Liver (tissue), 9 donors: ENCODE measurements around the gene SESN1. TPM values are rescaled to one million over a fixed set of nuclear protein-coding genes. Genes with fewer than 3 reads are reported as not detected.

Experiments
- DNase-seq: peaks from one replicate; pipeline ENCODE4 v3.0.0-alpha.2; 2017; ENCODE audit warnings: low spot score
- H3K27ac ChIP-seq, 2 donors: one replicate each; pipeline ENCODE4 v1.7.0; 2013; ENCODE audit warnings: inconsistent platforms in 2 of 2, low read length in 2 of 2, control low read depth in 1 of 2, low read depth in 1 of 2, mild to moderate bottlenecking in 1 of 2
- H3K27me3 ChIP-seq, 4 donors: one replicate each; pipeline versions ENCODE4 v1.6.1 to v1.7.0; 2013; ENCODE audit warnings: low read length in 3 of 4, inconsistent platforms in 1 of 4, mild to moderate bottlenecking in 1 of 4, moderate library complexity in 1 of 4; ENCODE audit not compliant: control insufficient read depth in 4 of 4, insufficient read depth in 4 of 4
- H3K36me3 ChIP-seq, 4 donors: one replicate each; pipeline versions ENCODE4 v1.6.1 to v1.7.0; 2013; ENCODE audit warnings: low read length in 3 of 4, mild to moderate bottlenecking in 3 of 4, low read depth in 1 of 4, moderate library complexity in 1 of 4; ENCODE audit not compliant: control insufficient read depth in 4 of 4, insufficient read depth in 3 of 4
- H3K4me1 ChIP-seq, 4 donors: one replicate each; pipeline versions ENCODE4 v1.6.1 to v1.7.0; 2013; ENCODE audit warnings: low read length in 3 of 4, mild to moderate bottlenecking in 3 of 4, moderate library complexity in 1 of 4; ENCODE audit not compliant: control insufficient read depth in 4 of 4, insufficient read depth in 4 of 4
- H3K4me3 ChIP-seq, 3 donors: one replicate each; pipeline versions ENCODE4 v1.6.1 to v1.7.0; 2013; ENCODE audit warnings: low read length in 3 of 3, control low read depth in 1 of 3, low read depth in 1 of 3, mild to moderate bottlenecking in 1 of 3
- H3K9ac ChIP-seq, 2 donors: one replicate each; pipeline ENCODE4 v1.7.0; 2013; ENCODE audit warnings: low read length in 2 of 2, mild to moderate bottlenecking in 2 of 2, moderate library complexity in 2 of 2, control low read depth in 1 of 2, low read depth in 1 of 2
- H3K9me3 ChIP-seq, 4 donors: one replicate each; pipeline versions ENCODE4 v1.6.1 to v1.7.0; 2013; ENCODE audit warnings: low read length in 3 of 4; ENCODE audit not compliant: control insufficient read depth in 4 of 4
- ATF3 ChIP-seq: IDR thresholded peaks from 2 replicates; pipeline ENCODE4 v1.6.1; 2016; ENCODE audit warnings: antibody characterized with exemption
- FOXA2 ChIP-seq: IDR thresholded peaks from 2 replicates; pipeline ENCODE4 v1.6.1; 2016; ENCODE audit warnings: antibody characterized with exemption
- HNF4A ChIP-seq, 2 donors: conservative IDR thresholded peaks; 2 replicates each; pipeline ENCODE4 v1.6.1; 2016; ENCODE audit warnings: antibody characterized with exemption in 2 of 2, mild to moderate bottlenecking in 2 of 2
- HNF4G ChIP-seq: IDR thresholded peaks from 2 replicates; pipeline ENCODE4 v1.6.1; 2016; ENCODE audit warnings: antibody characterized with exemption
- JUND ChIP-seq, 2 donors: IDR thresholded peaks; 2 replicates each; pipeline ENCODE4 v1.6.1; 2016; ENCODE audit warnings: antibody characterized with exemption in 2 of 2
- MAX ChIP-seq: IDR thresholded peaks from 2 replicates; pipeline ENCODE4 v1.6.1; 2016; ENCODE audit warnings: antibody characterized with exemption
- NR2F2 ChIP-seq: IDR thresholded peaks from 2 replicates; pipeline ENCODE4 v1.6.1; 2016; ENCODE audit warnings: antibody characterized with exemption
- RAD21 ChIP-seq, 2 donors: IDR thresholded peaks; 2 replicates each; pipeline ENCODE4 v1.6.1; 2016; ENCODE audit warnings: antibody characterized with exemption in 2 of 2, mild to moderate bottlenecking in 2 of 2
- SP1 ChIP-seq: IDR thresholded peaks from 2 replicates; pipeline ENCODE4 v1.6.1; 2018; ENCODE audit warnings: antibody characterized with exemption, mild to moderate bottlenecking
- TAF1 ChIP-seq: conservative IDR thresholded peaks from 2 replicates; pipeline ENCODE4 v1.6.1; 2016; ENCODE audit warnings: antibody characterized with exemption, mild to moderate bottlenecking
- YY1 ChIP-seq: IDR thresholded peaks from 2 replicates; pipeline ENCODE4 v1.6.1; 2016; ENCODE audit warnings: antibody characterized with exemption, mild to moderate bottlenecking
- ZBTB33 ChIP-seq: IDR thresholded peaks from 2 replicates; pipeline ENCODE4 v1.6.1; 2016; ENCODE audit warnings: antibody characterized with exemption
- WGBS: extraction: QIAGEN DNeasy Blood & Tissue Kit; methylation state at CpG from one replicate; pipeline ENCODE4 v1.1.7; 2013; 5-methylcytosine and 5-hydroxymethylcytosine counted together
- polyA plus RNA-seq, 2 donors: library from polyadenylated mRNA; stranded (reverse) in 1 of 2; unstranded in 1 of 2; fragments of 200-250 nt in 1 of 2; fragments of >200 nt in 1 of 2; fragmentation: Nextera tagmentation in 1 of 2; extraction: Ambion mirVana in 1 of 2; gene quantifications; one replicate each; pipeline versions ENCODE4 v1.2.1 to v1.2.3, GENCODE V29; 2013 to 2015
- total RNA-seq, 2 donors: library from RNA; depleted of rRNA; stranded (reverse); fragments of >200 nt; gene quantifications; one replicate each; pipeline ENCODE4 v1.2.3, GENCODE V29; 2014
- TF ChIP-seq, protein P1 (sequence below): IDR thresholded peaks from 2 replicates; pipeline ENCODE4 v1.6.1; 2016; ENCODE audit warnings: antibody characterized with exemption, mild to moderate bottlenecking
- donor health status: healthy.
- donor health status: healthy.
- donor health status: healthy.
- donor health status: healthy.
- donor health status: healthy.

SESN1 gene
- total and polyA plus RNA-seq, 4 donors: 6.2 to 17.0 (median 11.0) TPM

DNA sequence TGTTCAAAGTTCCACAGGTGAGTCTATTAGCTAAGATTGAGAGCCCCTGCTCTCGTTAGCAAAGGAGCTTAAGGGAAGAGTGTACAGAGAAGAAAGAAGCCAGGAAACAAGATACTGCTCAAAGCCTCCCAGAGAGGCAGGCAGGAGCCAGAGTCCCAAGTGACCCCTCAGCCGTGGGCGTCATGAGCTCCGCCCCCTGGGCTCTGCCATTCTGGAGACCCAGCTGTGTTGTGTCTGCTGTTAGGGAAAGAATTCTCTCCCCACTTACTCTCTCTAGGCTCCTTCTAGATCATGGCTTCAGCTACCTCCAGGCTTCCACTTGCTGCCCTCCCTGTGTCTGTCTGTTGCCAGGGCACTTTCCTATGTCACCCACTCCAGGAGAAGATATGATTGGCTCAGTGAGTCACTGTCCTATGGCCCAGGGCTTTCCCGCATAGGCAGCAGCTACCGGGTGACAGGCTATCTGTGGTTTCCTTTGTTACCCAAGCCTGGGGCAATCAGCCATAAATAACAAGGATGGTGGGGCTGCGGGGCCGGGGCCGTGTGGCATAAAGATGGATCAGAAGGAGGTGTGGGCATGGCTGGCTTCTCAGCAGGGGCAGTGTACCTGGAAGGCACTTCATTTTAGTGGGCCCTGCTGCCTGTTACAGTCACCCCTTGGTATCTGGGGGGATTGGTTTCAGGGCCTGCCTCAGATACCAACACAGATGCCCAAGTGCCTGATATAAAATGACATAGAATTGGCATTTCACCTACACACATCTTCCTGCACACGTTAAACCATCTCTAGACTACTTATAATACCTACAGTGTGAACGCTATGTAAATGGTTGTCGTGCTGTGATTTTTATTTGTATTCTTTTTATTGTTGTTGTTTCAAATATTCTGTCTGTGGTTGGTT lies 127.5 kb downstream of the SESN1 start:
- no peaks in the 10 kb centered on the region for H3K9me3 ChIP-seq
- DNase-seq: no peak
- H3K36me3 ChIP-seq: no peaks in the 10 kb centered on the region
- TF ChIP-seq FOXA2 (no peak), MAX (no peak), ATF3 (no peak), RAD21 (IDR thresholded peaks at IDR 0.05) (no peak), NR2F2 (no peak), YY1 (no peak)
- TF ChIP-seq, protein P1, sequence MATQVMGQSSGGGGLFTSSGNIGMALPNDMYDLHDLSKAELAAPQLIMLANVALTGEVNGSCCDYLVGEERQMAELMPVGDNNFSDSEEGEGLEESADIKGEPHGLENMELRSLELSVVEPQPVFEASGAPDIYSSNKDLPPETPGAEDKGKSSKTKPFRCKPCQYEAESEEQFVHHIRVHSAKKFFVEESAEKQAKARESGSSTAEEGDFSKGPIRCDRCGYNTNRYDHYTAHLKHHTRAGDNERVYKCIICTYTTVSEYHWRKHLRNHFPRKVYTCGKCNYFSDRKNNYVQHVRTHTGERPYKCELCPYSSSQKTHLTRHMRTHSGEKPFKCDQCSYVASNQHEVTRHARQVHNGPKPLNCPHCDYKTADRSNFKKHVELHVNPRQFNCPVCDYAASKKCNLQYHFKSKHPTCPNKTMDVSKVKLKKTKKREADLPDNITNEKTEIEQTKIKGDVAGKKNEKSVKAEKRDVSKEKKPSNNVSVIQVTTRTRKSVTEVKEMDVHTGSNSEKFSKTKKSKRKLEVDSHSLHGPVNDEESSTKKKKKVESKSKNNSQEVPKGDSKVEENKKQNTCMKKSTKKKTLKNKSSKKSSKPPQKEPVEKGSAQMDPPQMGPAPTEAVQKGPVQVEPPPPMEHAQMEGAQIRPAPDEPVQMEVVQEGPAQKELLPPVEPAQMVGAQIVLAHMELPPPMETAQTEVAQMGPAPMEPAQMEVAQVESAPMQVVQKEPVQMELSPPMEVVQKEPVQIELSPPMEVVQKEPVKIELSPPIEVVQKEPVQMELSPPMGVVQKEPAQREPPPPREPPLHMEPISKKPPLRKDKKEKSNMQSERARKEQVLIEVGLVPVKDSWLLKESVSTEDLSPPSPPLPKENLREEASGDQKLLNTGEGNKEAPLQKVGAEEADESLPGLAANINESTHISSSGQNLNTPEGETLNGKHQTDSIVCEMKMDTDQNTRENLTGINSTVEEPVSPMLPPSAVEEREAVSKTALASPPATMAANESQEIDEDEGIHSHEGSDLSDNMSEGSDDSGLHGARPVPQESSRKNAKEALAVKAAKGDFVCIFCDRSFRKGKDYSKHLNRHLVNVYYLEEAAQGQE: no peak
- H3K4me1 ChIP-seq: peaks cover 0 to 5% (median 2%) of the 10 kb centered on the region in 4 donors
- H3K4me3 ChIP-seq: no peak overlapping the region
- H3K9ac ChIP-seq: no peak overlapping the region
- no peak overlapping the region for H3K27ac ChIP-seq
- 77% methylated on average over 12 of the region's 12 CpGs for WGBS
- H3K27me3 ChIP-seq: no peaks in the 10 kb centered on the region

DNA sequence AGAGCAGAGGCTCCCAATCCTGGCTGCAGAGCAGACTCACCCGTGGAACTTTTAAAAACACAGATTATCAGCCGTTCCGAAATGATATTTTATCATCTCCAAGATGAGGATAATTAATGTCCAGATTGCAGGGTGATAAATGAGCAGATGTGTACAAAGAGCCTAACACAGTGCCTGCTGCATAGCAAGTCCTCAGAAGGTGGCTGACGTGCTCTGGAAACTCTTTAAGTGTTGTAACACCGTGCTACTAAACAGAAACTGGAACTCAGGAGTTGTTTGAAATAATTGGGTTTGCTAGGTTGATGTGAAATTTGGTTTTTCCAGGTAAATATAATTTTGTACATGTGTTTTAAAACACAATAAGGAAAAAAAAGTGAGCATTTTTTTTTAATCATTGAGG lies 128.4 kb downstream of the SESN1 start:
- Histone ChIP-seq H3K9me3 (no peaks in the 10 kb centered on the region), H3K36me3 (no peaks in the 10 kb centered on the region), H3K9ac (no peak overlapping the region), H3K27me3 (no peaks in the 10 kb centered on the region), H3K4me1 (peaks cover 0 to 3% (median under 1%) of the 10 kb centered on the region in 4 donors), H3K4me3 (no peak overlapping the region), H3K27ac (no peak overlapping the region)
- DNase-seq: no peak
- TF ChIP-seq MAX (no peak), HNF4G (no peak), JUND (IDR thresholded peaks at IDR 0.05) (no peak), TAF1 (no peak), RAD21 (IDR thresholded peaks at IDR 0.05) (no peak), ZBTB33 (no peak), HNF4A (conservative IDR thresholded peaks at IDR 0.05) (no peak), SP1 (no peak)
- WGBS: 95% methylated on average over 5 of the region's 5 CpGs
